BLaER1 (cell line): ENCODE data around the gene FOS.
"Not testable (repeated sequence)": the region's sequence is repeated elsewhere in the genome, so short reads cannot be mapped to it uniquely, and the experiment has no call there.

Experiments used
- H3K27ac ChIP-seq: shearing (Covaris generic); formaldehyde crosslinking; 2 replicates; pipeline ENCODE4 v1.8.1; 2022
- H3K27me3 ChIP-seq: shearing (Covaris generic); formaldehyde crosslinking; 2 replicates; pipeline ENCODE4 v1.8.1; 2022
- H3K36me3 ChIP-seq: shearing (Covaris generic); formaldehyde crosslinking; 2 replicates; pipeline ENCODE4 v1.8.1; 2022
- H3K4me1 ChIP-seq: shearing (Covaris generic); formaldehyde crosslinking; 2 replicates; pipeline ENCODE4 v1.8.1; 2022
- H3K4me2 ChIP-seq: shearing (Covaris generic); formaldehyde crosslinking; 2 replicates; pipeline ENCODE4 v1.8.1; 2022
- H3K4me3 ChIP-seq: shearing (Covaris generic); formaldehyde crosslinking; 2 replicates; pipeline ENCODE4 v1.8.1; 2022
- H3K9ac ChIP-seq: shearing (Covaris generic); formaldehyde crosslinking; 2 replicates; pipeline ENCODE4 v1.8.1; 2022
- H3K9me3 ChIP-seq: shearing (Covaris generic); formaldehyde crosslinking; 2 replicates; pipeline ENCODE4 v1.8.1; 2022
- H4K20me1 ChIP-seq: shearing (Covaris generic); formaldehyde crosslinking; 2 replicates; pipeline ENCODE4 v1.8.1; 2022
- Cebpa-rat ChIP-seq: shearing (Covaris generic); IDR thresholded peaks from 2 replicates; pipeline ENCODE4 v1.8.1; 2022

Gene FOS

GRCh38 chr14:75278422-75279152 lies at the start of gene FOS:
Gene FOS, plus strand, starts transcription at chr14:75278828. Its CDS starts 155 bp downstream, at chr14:75278983.
- Histone ChIP-seq H3K4me2 (peak within 1 kb of the TSS; percentile 95), H3K4me1 (peaks cover 57% of the 10 kb centered on the region), H3K4me3 (peak within 1 kb of the TSS; percentile 73), H3K9me3 (no peaks in the 10 kb centered on the region), H3K27ac (peak within 1 kb of the TSS; percentile 99), H3K9ac (peak within 1 kb of the TSS; percentile 95), H3K27me3 (peaks cover 52% of the 10 kb centered on the region), H4K20me1 (peaks cover 29% of the 10 kb centered on the region), H3K36me3 (peaks cover 12% of the 10 kb centered on the region; the same call in 1 of the 2 replicates)
- TF ChIP-seq Cebpa-rat: no peak

GRCh38 chr14:75229661-75230139 lies 48.9 kb upstream of the FOS start:
- no peak for TF ChIP-seq Cebpa-rat
- H3K36me3 ChIP-seq: no peaks in the 10 kb centered on the region
- H3K4me1 ChIP-seq: peaks cover 65% of the 10 kb centered on the region
- peaks cover 9% of the 10 kb centered on the region for H3K9me3 ChIP-seq
- H3K27ac ChIP-seq: peak overlapping the region; percentile 39
- H3K27me3 ChIP-seq: no peaks in the 10 kb centered on the region
- no peaks in the 10 kb centered on the region for H4K20me1 ChIP-seq
- no peak overlapping the region for H3K4me3 ChIP-seq
- H3K9ac ChIP-seq: no peak overlapping the region
- H3K4me2 ChIP-seq: peak overlapping the region; percentile 69

GRCh38 chr14:75230140-75230792 lies 48.4 kb upstream of the FOS start:
- Histone ChIP-seq H3K9ac (no peak overlapping the region), H3K4me2 (peak overlapping the region; percentile 69), H3K27ac (peak overlapping the region; percentile 39), H3K4me1 (peaks cover 70% of the 10 kb centered on the region), H3K36me3 (no peaks in the 10 kb centered on the region), H3K9me3 (peaks cover 9% of the 10 kb centered on the region), H4K20me1 (no peaks in the 10 kb centered on the region), H3K27me3 (no peaks in the 10 kb centered on the region), H3K4me3 (no peak overlapping the region)
- no peak for TF ChIP-seq Cebpa-rat

- no peak overlapping the region for H3K9ac ChIP-seq
- H3K36me3 ChIP-seq: no peaks in the 10 kb centered on the region
- H3K9me3 ChIP-seq: peaks cover 9% of the 10 kb centered on the region
- H3K4me3 ChIP-seq: no peak overlapping the region
- H3K4me1 ChIP-seq: peaks cover 81% of the 10 kb centered on the region
- no peak for TF ChIP-seq Cebpa-rat
- peak overlapping the region; percentile 69 for H3K4me2 ChIP-seq
- H3K27ac ChIP-seq: 0 out of 2 replicates have a peak overlapping the region, but pooled peaks have one; percentile 39
- H3K27me3 ChIP-seq: no peaks in the 10 kb centered on the region
- H4K20me1 ChIP-seq: no peaks in the 10 kb centered on the region
Measured at GRCh38 chr14:75231320-75231719, 47.3 kb upstream of the FOS start.

- TF ChIP-seq Cebpa-rat: no peak
- no peaks in the 10 kb centered on the region for H3K36me3 ChIP-seq
Measured at GRCh38 chr14:75232191-75232590, 46.4 kb upstream of the FOS start.

GRCh38 chr14:75232597-75232996 lies 46.0 kb upstream of the FOS start:
- no peak overlapping the region for H3K4me3 ChIP-seq
- no peak overlapping the region for H3K27ac ChIP-seq
- no peak for TF ChIP-seq Cebpa-rat
- H3K27me3 ChIP-seq: no peaks in the 10 kb centered on the region
- H3K4me2 ChIP-seq: peak overlapping the region; percentile 31
- peaks cover 9% of the 10 kb centered on the region for H3K9me3 ChIP-seq
- no peaks in the 10 kb centered on the region for H3K36me3 ChIP-seq
- peaks cover 94% of the 10 kb centered on the region for H3K4me1 ChIP-seq
- no peak overlapping the region for H3K9ac ChIP-seq
- no peaks in the 10 kb centered on the region for H4K20me1 ChIP-seq

More at GRCh38 chr14:75232191-75232590, 46.4 kb upstream of the FOS start:
- no peaks in the 10 kb centered on the region for H3K27me3 ChIP-seq
- H3K4me2 ChIP-seq: peak overlapping the region; percentile 31; the same call in 1 of the 2 replicates
- no peak overlapping the region for H3K9ac ChIP-seq
- peaks cover 9% of the 10 kb centered on the region for H3K9me3 ChIP-seq
- H3K4me3 ChIP-seq: no peak overlapping the region
- no peak overlapping the region for H3K27ac ChIP-seq
- H3K4me1 ChIP-seq: peaks cover 90% of the 10 kb centered on the region
- H4K20me1 ChIP-seq: no peaks in the 10 kb centered on the region

- H3K4me3 ChIP-seq: no peak overlapping the region
- H3K4me1 ChIP-seq: peaks cover 95% of the 10 kb centered on the region
- peak overlapping the region; percentile 49 for H3K4me2 ChIP-seq
Measured at GRCh38 chr14:75234173-75235115, 44.2 kb upstream of the FOS start.

GRCh38 chr14:75235198-75235597 lies 43.4 kb upstream of the FOS start:
- not testable (repeated sequence) for H3K27me3 ChIP-seq, H3K9me3 ChIP-seq, H3K27ac ChIP-seq, H3K36me3 ChIP-seq, H4K20me1 ChIP-seq, H3K4me3 ChIP-seq, H3K9ac ChIP-seq, H3K4me2 ChIP-seq
- H3K4me1 ChIP-seq: peaks cover 92% of the 10 kb centered on the region

More at GRCh38 chr14:75234173-75235115, 44.2 kb upstream of the FOS start:
- Histone ChIP-seq H3K9ac (peak overlapping the region; percentile 13; the same call in 1 of the 2 replicates), H3K27me3 (no peaks in the 10 kb centered on the region), H3K36me3 (no peaks in the 10 kb centered on the region), H4K20me1 (no peaks in the 10 kb centered on the region), H3K9me3 (peaks cover 9% of the 10 kb centered on the region), H3K27ac (peak overlapping the region; percentile 61)
- TF ChIP-seq Cebpa-rat: no peak

GRCh38 chr14:75236467-75236866 lies 42.2 kb upstream of the FOS start:
- H3K4me3 ChIP-seq: no peak overlapping the region
- peak overlapping the region; percentile 71 for H3K9ac ChIP-seq
- H3K9me3 ChIP-seq: peaks cover 9% of the 10 kb centered on the region
- peak overlapping the region; percentile 85 for H3K4me2 ChIP-seq
- no peak for TF ChIP-seq Cebpa-rat
- H3K36me3 ChIP-seq: no peaks in the 10 kb centered on the region
- H4K20me1 ChIP-seq: no peaks in the 10 kb centered on the region
- peaks cover 85% of the 10 kb centered on the region for H3K4me1 ChIP-seq
- H3K27me3 ChIP-seq: no peaks in the 10 kb centered on the region
- peak overlapping the region; percentile 87 for H3K27ac ChIP-seq
